ENCODE measurements around the gene DIPK1B.
"Not testable (repeated sequence)": the region's sequence is repeated elsewhere in the genome, so short reads cannot be mapped to it uniquely, and the experiment has no call there.

Gene DIPK1B

DNA sequence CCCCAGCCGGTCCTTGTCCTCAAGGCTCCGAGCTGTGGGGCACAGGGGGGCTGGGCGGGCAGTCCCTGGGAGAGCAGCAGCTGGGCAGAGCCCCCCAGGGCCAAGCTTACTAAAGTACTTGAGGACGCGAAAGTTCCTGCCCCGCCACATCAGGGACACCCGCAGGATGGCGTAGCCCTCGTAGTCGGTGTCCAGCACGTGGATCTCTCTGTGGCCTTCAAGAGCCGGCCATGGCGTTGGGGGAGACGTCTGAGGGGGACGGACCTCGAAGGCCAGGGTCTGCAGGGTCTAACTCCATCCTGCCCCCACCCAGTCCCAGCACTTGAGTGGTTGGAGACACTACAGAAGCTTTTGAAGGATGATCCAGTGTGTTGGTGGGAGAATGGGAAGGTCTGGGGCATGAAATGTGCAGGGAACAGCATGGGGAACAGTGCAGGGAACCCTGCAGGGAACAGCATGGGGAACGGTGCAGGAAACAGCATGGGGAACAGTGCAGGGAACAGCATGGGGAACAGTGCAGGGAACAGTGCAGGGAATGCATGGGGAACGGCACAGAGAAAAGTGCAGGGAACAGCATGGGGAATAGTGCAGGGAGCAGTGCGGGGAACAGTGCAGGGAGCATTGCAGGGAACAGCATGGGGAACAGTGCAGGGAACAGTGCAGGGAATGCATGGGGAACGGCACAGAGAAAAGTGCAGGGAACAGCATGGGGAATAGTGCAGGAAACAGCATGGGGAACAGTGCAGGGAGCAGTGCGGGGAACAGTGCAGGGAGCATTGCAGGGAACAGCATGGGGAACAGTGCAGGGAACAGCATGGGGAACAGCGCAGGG is 43.1 kb downstream of the DIPK1B start:
- not testable (repeated sequence) for DNase-seq

GRCh38 chr9:136756134-136756438 is 43.7 kb downstream of the DIPK1B start:
- no peak for DNase-seq

DNA sequence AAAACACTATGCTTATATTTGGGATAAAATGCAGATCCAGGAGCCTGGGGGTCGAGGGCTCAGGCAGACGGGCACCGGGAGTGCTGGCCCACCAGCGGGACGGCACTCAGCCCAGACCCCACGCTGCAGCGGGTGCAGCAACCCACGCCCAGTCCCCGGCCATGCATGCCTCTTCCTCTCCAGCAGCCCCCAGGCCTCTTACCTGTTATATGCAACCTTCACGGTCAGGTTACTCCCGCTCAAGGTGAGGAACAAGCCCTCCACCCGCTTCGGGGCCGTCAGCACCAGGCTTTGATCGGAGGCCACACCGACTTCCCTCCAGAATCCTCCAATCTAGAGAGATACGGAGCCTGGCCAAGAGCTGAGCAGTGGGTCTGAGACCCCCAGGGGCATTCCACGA is 44.5 kb downstream of the DIPK1B start:
- no peak for DNase-seq

DNA sequence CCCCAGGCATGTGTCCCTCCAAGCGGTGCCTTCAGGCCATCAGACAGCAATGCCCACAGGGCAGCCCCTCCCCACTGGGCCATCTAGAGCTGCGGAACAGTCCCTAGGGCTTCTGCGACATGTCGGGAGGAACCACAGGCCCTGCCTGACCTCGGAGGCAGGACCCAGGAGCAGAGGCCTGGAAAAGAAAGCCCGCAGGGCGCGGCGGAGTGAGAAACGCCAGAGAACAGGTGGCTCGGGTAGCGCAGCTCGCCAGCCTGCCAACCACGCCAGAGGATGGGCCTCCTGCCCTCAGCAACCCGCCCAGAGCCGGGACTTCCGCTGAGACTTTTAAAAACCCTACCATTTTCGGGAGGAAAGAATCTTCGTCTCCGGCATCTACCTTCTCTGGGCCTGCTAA is 45.0 kb downstream of the DIPK1B start:
- no peak for DNase-seq

DNA sequence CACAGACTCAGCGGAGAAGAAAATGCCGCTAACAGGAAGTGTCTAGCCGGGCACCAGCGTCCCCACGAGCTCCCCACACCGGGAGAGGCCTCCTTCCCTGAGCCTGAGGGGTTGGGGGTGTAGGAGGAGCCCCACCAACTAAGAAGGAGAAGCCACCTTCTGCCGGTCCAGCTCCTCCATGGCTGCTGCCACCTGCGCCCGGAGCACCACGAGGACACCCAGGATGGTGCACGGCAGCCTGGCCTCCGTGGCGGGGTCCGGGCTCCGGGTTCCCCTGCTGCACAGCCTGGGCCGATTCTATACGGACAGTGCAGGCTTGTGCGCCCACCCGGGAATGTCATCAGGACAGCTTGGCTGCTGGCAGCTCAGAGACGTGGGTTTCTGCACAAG is 45.4 kb downstream of the DIPK1B start:
- DNase-seq: no peak

DNA sequence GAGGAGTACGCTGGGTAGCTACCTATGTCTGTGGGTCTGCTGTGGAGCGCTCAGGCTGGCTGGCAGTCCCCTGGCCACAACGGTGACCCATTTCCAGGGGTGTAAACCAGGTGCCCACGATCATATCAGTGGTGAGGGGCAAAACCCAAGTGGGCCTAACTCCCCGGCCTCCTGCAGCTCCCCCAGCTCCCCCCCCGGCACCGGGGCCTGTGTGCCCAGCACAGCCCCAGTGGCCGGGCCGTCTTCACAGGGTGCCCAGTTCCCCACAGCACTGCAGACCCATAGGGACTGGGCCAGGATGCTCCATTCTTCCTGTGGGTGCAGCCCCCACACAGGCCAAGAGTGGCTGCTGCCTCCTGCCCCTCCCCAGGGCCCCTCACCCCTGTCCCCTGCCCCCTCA is 46.6 kb downstream of the DIPK1B start:
- no peak for DNase-seq

DNA sequence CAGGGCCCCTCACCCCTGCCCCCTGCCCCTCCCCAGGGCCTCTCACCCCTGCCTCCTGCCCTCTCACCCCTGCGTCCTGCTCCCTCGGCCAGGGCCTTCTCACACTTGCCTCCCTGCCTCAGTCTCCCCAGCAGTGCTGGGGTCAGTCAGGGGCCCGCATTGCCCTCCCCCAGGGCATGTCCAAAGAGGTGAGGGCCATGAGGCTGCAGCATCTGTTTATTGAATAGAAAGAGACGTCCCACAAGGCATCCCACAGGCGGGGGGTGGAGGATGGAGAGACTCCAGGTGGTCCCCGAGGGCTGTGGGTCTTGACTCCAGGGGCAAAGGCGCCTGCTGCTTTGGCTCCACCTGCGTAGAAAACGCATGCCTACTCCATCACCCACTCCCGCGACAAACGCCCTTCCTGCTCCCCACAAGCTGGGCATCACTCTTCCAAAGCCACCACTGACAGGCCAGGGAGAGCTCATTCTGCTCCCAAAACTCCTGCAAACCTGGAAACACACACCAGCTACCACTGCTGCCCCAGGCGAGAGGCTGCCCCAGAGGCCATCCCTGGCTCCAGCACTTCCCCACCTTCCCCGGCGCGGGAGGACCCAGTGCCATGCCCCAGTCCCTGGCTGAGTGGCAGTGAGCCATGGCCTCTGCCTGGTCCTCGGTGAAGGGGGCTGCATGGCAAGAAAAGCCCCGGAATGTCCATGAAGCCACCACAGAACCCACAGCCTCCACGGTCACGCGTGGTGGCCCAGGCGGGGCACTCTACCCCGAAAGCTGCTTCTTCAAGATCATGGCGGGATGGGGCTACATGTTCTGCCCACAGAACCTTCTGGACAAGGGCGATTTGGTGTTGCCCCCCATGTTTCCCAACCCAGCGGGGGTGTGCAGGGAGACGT is 47.3 kb downstream of the DIPK1B start:
- no peak for DNase-seq

DNA sequence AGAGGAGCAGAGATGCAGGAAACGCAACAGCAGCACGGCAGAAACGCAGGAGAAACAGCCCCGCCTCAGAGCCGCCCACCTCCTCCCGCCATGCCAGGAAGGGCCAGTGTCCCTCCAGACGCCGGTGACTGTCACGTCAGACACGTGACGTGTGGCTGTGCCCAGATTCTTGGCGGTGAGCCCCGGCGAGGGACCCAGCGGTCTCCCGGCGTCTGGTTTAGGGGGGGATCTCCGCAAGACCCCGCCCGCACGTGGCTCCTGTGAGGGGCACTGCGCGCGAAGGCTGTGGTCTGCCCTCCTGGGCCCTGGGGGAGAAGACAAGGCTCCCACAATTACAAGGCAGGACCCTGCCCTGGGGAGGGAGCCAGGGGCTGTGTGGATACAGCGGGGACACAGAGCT is 48.1 kb downstream of the DIPK1B start:
- no peak for DNase-seq

- DNase-seq: peak; percentile 70
Observed at GRCh38 chr9:136760834-136761544, 48.6 kb downstream of the DIPK1B start.

DNA sequence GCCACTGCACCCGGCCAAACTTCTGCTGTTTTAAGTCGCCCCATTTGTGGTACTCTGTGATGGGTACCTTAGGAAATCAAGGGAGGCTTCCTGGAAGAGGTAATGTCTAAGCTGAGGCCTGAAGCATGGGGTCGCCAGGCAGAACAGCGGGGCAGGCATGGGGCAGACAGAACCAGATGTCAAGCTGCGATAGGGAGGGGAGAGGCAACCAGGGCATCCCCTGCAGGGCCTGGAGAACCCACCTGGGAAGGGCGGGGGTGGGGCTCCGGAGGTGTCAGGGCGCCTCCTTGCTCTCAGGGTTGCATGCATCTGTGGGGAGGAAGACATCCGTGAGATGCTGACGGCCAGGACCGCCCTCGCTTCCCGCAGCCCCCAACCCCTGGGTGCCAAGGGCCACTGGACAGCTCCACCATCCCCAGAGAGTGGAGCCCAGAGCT is 49.2 kb downstream of the DIPK1B start:
- DNase-seq: no peak

GRCh38 chr9:136762221-136762691 is 49.9 kb downstream of the DIPK1B start:
- DNase-seq: no peak

DNA sequence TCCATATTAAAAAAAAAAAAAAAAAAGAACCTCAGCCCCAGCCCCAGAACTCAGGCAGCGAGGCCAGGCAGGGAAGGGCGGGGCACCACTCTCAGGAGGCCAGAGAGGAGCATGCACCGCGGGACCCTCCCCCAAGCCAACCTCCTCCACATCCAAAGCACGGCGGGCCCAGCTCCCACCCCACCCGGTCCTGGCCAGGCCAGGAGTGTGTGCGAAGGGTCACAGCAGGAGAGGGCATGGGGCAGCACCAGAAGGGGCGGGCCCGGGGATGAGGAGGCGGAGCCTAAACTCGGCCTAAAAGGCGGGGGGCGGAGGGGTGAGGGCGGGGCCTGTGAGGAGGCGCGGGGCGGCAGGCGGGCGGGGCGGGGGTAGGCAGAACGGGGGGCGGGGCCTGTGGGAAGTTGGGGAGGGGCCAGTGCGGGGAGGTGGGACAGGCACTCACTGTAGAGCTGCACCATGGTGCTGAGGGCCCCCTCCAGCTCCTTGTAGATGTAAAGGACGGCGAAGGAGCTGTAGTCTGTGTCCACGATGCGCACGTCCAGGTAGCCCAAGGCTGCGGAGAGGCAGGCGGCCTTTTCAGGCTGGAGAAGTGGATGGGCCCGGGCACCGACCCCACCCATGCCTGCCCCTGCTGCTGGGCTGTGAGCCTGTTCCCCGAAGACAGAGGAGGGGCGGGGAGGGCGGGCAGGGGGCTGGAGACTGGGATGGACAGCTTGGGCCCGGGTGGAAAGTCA is 50.7 kb downstream of the DIPK1B start:
- peak; percentile 58 for DNase-seq

DNA sequence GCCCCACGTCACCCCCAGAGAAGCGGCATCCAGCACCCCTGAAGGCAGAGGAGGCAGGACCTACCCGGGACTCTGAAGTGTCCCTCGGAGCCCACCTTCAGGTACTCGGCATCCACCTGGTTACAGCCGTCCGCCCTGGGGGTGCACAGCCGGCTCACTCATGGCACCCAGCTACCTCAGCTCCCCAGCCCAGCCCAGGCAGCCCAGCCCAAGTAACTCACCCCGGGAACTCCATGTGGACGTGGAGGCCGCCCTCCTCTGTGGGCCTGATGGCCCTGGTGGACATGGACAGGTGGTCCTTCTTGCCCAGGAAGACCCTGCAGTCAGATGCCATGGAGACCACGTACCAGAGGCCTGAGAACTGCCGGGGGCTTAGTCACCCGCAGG is 51.3 kb downstream of the DIPK1B start:
- no peak for DNase-seq

DNA sequence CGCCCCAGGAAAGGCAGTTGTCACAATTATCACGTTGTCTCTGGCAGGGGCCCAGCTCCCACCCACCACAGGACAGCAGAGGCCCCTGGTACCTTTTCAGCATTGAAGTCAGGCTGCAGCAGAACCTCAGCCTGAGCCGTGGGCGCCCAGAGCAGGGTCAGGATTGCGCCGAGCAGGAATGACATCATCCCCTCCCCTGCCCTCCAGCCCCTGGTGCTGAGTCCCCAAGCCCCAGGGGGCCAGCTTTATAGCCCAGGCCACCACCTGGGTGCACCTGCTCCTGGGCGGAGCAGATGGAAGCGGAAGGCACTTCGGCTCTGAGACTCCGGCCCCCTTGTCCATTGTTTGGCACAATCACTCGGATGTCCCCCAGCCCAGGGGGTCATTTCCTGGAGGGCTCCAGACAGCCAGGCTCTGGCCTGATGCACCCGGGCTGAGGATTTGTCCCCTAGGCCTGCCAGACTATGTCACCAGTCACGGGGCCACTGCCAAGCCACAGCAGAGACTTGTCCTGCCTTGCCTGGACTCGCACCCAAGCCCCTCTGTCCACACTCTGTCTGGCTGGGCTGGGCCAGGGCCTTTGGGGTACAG is 52.0 kb downstream of the DIPK1B start, which contains the start of gene LCN15:
Gene LCN15, minus strand, starts transcription at position 218 of the 591 bp plus-strand sequence. Its CDS starts 30 bp downstream, at position 188.
- no peak for DNase-seq

DNA sequence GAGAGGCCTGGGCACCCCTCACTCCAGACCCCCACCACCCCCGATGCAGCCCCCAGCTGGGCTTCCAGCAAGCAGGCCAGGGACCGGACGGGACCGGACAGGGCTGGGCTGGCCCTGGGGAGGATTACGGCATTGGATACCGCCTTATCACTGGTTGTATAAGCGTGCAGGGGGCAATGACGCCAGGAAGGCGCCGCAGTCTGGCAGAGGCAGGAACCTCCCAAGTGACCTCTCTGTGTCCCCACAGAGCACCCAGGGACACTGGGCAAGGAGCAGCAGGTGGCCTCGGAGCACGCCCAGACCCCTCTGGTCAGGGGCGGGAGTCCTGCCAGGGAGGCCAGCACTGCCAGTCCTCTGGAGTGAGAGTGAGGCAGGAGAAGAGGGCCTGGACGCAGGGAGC is 52.7 kb downstream of the DIPK1B start:
- DNase-seq: no peak

- not testable (repeated sequence) for DNase-seq
Observed at GRCh38 chr9:136765745-136766409, 53.5 kb downstream of the DIPK1B start.

DNA sequence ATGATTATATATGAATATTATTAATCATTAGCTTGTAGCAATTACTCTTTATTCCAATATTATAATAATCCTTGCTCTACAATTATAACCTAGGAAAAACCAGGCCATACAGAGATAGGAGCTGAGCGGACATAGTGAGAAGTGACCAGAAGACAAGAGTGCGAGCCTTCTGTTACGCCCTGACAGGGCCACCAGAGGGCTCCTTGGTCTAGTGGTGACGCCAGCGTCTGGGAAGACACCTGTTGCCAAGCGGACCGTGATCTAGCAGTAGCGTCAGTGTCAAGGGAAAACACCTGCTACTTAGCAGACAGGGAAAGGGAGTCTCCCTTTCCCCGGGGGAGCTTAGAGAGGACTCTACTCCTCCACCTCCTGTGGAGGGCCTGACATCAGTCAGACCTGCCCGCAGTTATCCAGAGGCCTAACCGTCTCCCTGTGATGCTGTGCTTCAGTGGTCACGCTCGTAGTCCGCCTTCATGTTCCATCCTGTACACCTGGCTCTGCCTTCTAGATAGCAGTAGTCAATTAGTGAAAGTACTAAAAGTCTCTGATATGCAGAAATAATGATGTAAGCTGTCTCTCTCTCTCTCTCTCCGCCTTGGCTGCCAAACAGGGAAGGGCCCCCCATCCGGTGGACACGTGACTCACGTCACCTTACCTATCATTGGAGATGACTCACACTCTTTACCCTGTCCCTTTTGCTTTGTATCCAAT is 54.2 kb downstream of the DIPK1B start:
- peak; percentile 64 for DNase-seq

- DNase-seq: peak; percentile 58
Observed at GRCh38 chr9:136769710-136770191, 57.4 kb downstream of the DIPK1B start.

DNA sequence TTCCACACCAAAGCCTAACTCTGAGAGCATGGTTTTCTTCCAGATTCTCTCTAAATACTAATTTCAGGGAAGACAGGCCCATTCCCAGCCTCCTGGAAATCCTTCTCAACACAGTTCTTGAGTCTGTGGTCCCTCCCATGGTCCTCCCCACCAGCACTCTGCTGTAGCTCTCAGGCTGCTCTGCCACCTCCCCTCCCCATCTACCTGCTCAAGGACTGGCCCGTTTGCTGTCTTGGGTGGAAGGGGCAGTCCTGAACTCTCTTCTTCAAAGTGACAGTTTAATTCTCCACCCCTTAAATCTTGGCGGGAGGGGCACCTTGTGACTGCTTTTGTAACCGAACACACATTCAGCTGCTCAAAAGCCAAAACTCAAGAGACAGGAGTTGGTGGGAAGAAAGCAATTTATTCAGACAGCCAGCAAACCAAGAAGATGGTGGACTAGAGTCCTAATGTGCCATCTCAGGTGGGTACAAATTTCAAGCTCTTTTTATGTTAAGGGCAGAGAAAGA is 59.6 kb downstream of the DIPK1B start:
- DNase-seq: peak; percentile 71

GRCh38 chr9:136773386-136774044 is 61.1 kb downstream of the DIPK1B start:
- peak; percentile 70 for DNase-seq
